Measurements from ENCODE around the gene RNF144A. TPM values are rescaled to one million over a fixed set of nuclear protein-coding genes. Genes with fewer than 3 reads are reported as not detected.
A peak's percentile ranks its signal among the peaks of the same experiment; 100 is the strongest.

The RNF144A gene
- polyA plus RNA-seq, 1 experiment, result 0.12 TPM

GRCh38 chr2:7083580-7084509 lies 166.6 kb downstream of the RNF144A start:
- ChIA-PET CTCF (interaction anchor here (0.6 to 3.5 kb wide), 8 partner anchors 9 to 188 kb away, joined by 3 to 21 read pairs (median 4); no protein-coding TSS in a partner anchor), POLR2A (no interaction called here)
- TF ChIP-seq CTCF (IDR thresholded peaks at IDR 0.05; ENCODE audit: insufficient read depth, low read depth, low read length), result peak; percentile 71
- no peak overlapping the region for H3K4me3 ChIP-seq (ENCODE audit: low read depth, low read length)
- no peaks in the 10 kb centered on the region for H3K36me3 ChIP-seq (ENCODE audit: control insufficient read depth, insufficient read depth, low read length)
- no peak for DNase-seq (ENCODE audit: low read depth)
- H3K27me3 ChIP-seq (ENCODE audit: control insufficient read depth, insufficient read depth, low read length), result no peaks in the 10 kb centered on the region

- ChIA-PET CTCF (interaction anchor here (0.6 to 3.5 kb wide), 8 partner anchors 9 to 189 kb away, joined by 3 to 21 read pairs (median 4); no protein-coding TSS in a partner anchor), POLR2A (no interaction called here)
- no peak for DNase-seq (ENCODE audit: low read depth)
- Histone ChIP-seq H3K36me3 (ENCODE audit: control insufficient read depth, insufficient read depth, low read length) (no peaks in the 10 kb centered on the region), H3K4me3 (ENCODE audit: low read depth, low read length) (no peak overlapping the region), H3K27me3 (ENCODE audit: control insufficient read depth, insufficient read depth, low read length) (no peaks in the 10 kb centered on the region)
- no peak for TF ChIP-seq CTCF (IDR thresholded peaks at IDR 0.05; ENCODE audit: insufficient read depth, low read depth, low read length)
Measured at GRCh38 chr2:7084601-7085000, 167.4 kb downstream of the RNF144A start.

GRCh38 chr2:7089284-7089683 lies 172.1 kb downstream of the RNF144A start:
- no peak for DNase-seq (ENCODE audit: low read depth)
- Histone ChIP-seq H3K27me3 (ENCODE audit: control insufficient read depth, insufficient read depth, low read length) (no peaks in the 10 kb centered on the region), H3K36me3 (ENCODE audit: control insufficient read depth, insufficient read depth, low read length) (no peaks in the 10 kb centered on the region), H3K4me3 (ENCODE audit: low read depth, low read length) (no peak overlapping the region)
- POLR2A ChIA-PET, result no interaction called here
- CTCF ChIA-PET, result no interaction called here
- no peak for TF ChIP-seq CTCF (IDR thresholded peaks at IDR 0.05; ENCODE audit: insufficient read depth, low read depth, low read length)

GRCh38 chr2:7089898-7090510 lies 172.8 kb downstream of the RNF144A start:
- ChIA-PET POLR2A (no interaction called here), CTCF (no interaction called here)
- Histone ChIP-seq H3K4me3 (ENCODE audit: low read depth, low read length) (no peak overlapping the region), H3K27me3 (ENCODE audit: control insufficient read depth, insufficient read depth, low read length) (no peaks in the 10 kb centered on the region), H3K36me3 (ENCODE audit: control insufficient read depth, insufficient read depth, low read length) (no peaks in the 10 kb centered on the region)
- TF ChIP-seq CTCF (IDR thresholded peaks at IDR 0.05; ENCODE audit: insufficient read depth, low read depth, low read length), result no peak
- DNase-seq (ENCODE audit: low read depth), result no peak

GRCh38 chr2:7093376-7093775 lies 176.2 kb downstream of the RNF144A start:
- no peaks in the 10 kb centered on the region for H3K36me3 ChIP-seq (ENCODE audit: control insufficient read depth, insufficient read depth, low read length)
- H3K4me3 ChIP-seq (ENCODE audit: low read depth, low read length), result no peak overlapping the region
- no peak for DNase-seq (ENCODE audit: low read depth)
- no peaks in the 10 kb centered on the region for H3K27me3 ChIP-seq (ENCODE audit: control insufficient read depth, insufficient read depth, low read length)
- POLR2A ChIA-PET, result no interaction called here
- TF ChIP-seq CTCF (IDR thresholded peaks at IDR 0.05; ENCODE audit: insufficient read depth, low read depth, low read length), result no peak
- CTCF ChIA-PET, result no interaction called here

Data from BJ (cell line).